Neural progenitor cell (in vitro differentiated cells): ENCODE data around the gene UBE2E1. TPM values are rescaled to one million over a fixed set of nuclear protein-coding genes. Genes with fewer than 3 reads are reported as not detected.

Experiments used
- DNase-seq: peaks from one replicate; pipeline ENCODE4 v3.0.0-alpha.2; 2016; ENCODE audit warnings: low spot score
- H2AFZ ChIP-seq: fragments of 200-600 bp; sonication (generic); replicated peaks from 2 replicates; pipeline ENCODE4 v1.6.1; 2016; ENCODE audit warnings: antibody characterized with exemption
- H3F3A ChIP-seq: fragments of 200-600 bp; sonication (generic); 2 replicates; pipeline ENCODE4 v1.6.1; 2016; ENCODE audit warnings: antibody characterized with exemption, low read depth
- H3K27ac ChIP-seq: fragments of 200-600 bp; sonication (generic); 2 replicates; pipeline ENCODE4 v1.5.1; 2016; ENCODE audit warnings: mild to moderate bottlenecking
- H3K27me3 ChIP-seq: fragments of 200-600 bp; sonication (generic); 2 replicates; pipeline ENCODE4 v1.6.1; 2016; ENCODE audit warnings: mild to moderate bottlenecking, moderate library complexity
- H3K36me3 ChIP-seq: fragments of 200-600 bp; sonication (generic); 2 replicates; pipeline ENCODE4 v1.5.1; 2016
- H3K4me1 ChIP-seq: fragments of 200-600 bp; sonication (generic); 2 replicates; pipeline ENCODE4 v1.6.1; 2016; ENCODE audit warnings: mixed run types
- H3K4me2 ChIP-seq: fragments of 200-600 bp; sonication (generic); 2 replicates; pipeline ENCODE4 v1.6.1; 2016
- H3K4me3 ChIP-seq: fragments of 200-600 bp; sonication (generic); 2 replicates; pipeline ENCODE4 v1.5.1; 2016
- H3K79me2 ChIP-seq: fragments of 200-600 bp; sonication (generic); 2 replicates; pipeline ENCODE4 v1.6.1; 2016; ENCODE audit warnings: low read depth
- H3K9ac ChIP-seq: fragments of 200-600 bp; sonication (generic); 2 replicates; pipeline ENCODE4 v1.6.1; 2016
- H3K9me3 ChIP-seq: fragments of 200-600 bp; sonication (generic); 2 replicates; pipeline ENCODE4 v1.5.1; 2016; ENCODE audit warnings: low read depth
- H4K20me1 ChIP-seq: fragments of 200-600 bp; sonication (generic); 2 replicates; pipeline ENCODE4 v1.6.1; 2016; ENCODE audit warnings: low read depth
- H3K27ac Mint-ChIP-seq: 3 replicates; pipeline ENCODE4 v1.8.0; 2021; ENCODE audit warnings: mixed read lengths
- H3K27me3 Mint-ChIP-seq: 2 replicates; pipeline ENCODE4 v1.8.0; 2022; ENCODE audit warnings: low read depth, mild to moderate bottlenecking, inconsistent platforms, moderate library complexity, mixed read lengths; ENCODE audit not compliant: insufficient read depth
- H3K36me3 Mint-ChIP-seq: 3 replicates; pipeline ENCODE4 v1.8.0; 2021; ENCODE audit warnings: mixed read lengths
- H3K4me1 Mint-ChIP-seq: 3 replicates; pipeline ENCODE4 v1.8.0; 2021; ENCODE audit warnings: mixed read lengths
- H3K4me3 Mint-ChIP-seq: 3 replicates; pipeline ENCODE4 v1.8.0; 2021; ENCODE audit warnings: mild to moderate bottlenecking, moderate library complexity, mixed read lengths
- H3K9me3 Mint-ChIP-seq: 3 replicates; pipeline ENCODE4 v1.8.0; 2020; ENCODE audit warnings: mixed read lengths
- CTCF ChIP-seq: fragments of 200-600 bp; sonication (generic); IDR thresholded peaks from 2 replicates; pipeline ENCODE4 v1.5.1; 2017; ENCODE audit warnings: antibody characterized with exemption, mild to moderate bottlenecking
- EZH2 ChIP-seq: fragments of 200-600 bp; sonication (generic); IDR thresholded peaks from 2 replicates; pipeline ENCODE4 v1.6.1; 2017; ENCODE audit warnings: antibody characterized with exemption, mild to moderate bottlenecking, moderate library complexity
- EZH2phosphoT487 ChIP-seq: fragments of 200-600 bp; sonication (generic); IDR thresholded peaks from 2 replicates; pipeline ENCODE4 v1.6.1; 2017; ENCODE audit warnings: antibody characterized with exemption
- total RNA-seq: library from RNA; depleted of rRNA; stranded (reverse); fragments of >200 nt; gene quantifications from 2 replicates; pipeline ENCODE4 v1.2.3, GENCODE V29; 2015; ENCODE audit warnings: low replicate concordance

The UBE2E1 gene
- total RNA-seq, 1 donor from 2014 or later, result 391 TPM

GRCh38 chr3:23767546-23767945 is 38.2 kb upstream of the UBE2E1 start:
- Histone ChIP-seq H3K79me2 (no peaks in the 10 kb centered on the region), H3K27me3 (no peaks in the 10 kb centered on the region), H2AFZ (no peak overlapping the region), H3K9me3 (no peaks in the 10 kb centered on the region), H3K36me3 (no peaks in the 10 kb centered on the region), H3K9ac (no peak overlapping the region), H4K20me1 (no peaks in the 10 kb centered on the region), H3K4me3 (no peak overlapping the region), H3K4me2 (no peak overlapping the region), H3K4me1 (peaks cover 12% of the 10 kb centered on the region), H3K27ac (no peak overlapping the region), H3F3A (no peaks in the 10 kb centered on the region)
- no peak for TF ChIP-seq EZH2
- TF ChIP-seq CTCF, result no peak
- no peak for TF ChIP-seq EZH2phosphoT487
- Mint-ChIP-seq H3K27ac (no peak overlapping the region), H3K4me3 (no peak overlapping the region), H3K36me3 (no peaks in the 10 kb centered on the region), H3K9me3 (no peaks in the 10 kb centered on the region), H3K4me1 (peaks cover 9% of the 10 kb centered on the region), H3K27me3 (peaks cover 2% of the 10 kb centered on the region)
- no peak for DNase-seq

GRCh38 chr3:23775254-23775909 is 30.4 kb upstream of the UBE2E1 start:
- Mint-ChIP-seq H3K27ac (no peak overlapping the region), H3K4me3 (no peak overlapping the region), H3K36me3 (no peaks in the 10 kb centered on the region), H3K4me1 (peaks cover 14% of the 10 kb centered on the region), H3K27me3 (peaks cover 2% of the 10 kb centered on the region), H3K9me3 (no peaks in the 10 kb centered on the region)
- H3K79me2 ChIP-seq, result no peaks in the 10 kb centered on the region
- H4K20me1 ChIP-seq, result no peaks in the 10 kb centered on the region
- H2AFZ ChIP-seq, result no peak overlapping the region
- no peaks in the 10 kb centered on the region for H3F3A ChIP-seq
- no peak overlapping the region for H3K4me2 ChIP-seq
- no peak overlapping the region for H3K9ac ChIP-seq
- no peaks in the 10 kb centered on the region for H3K36me3 ChIP-seq
- TF ChIP-seq CTCF (no peak), EZH2phosphoT487 (no peak), EZH2 (no peak)
- no peaks in the 10 kb centered on the region for H3K27me3 ChIP-seq
- no peak for DNase-seq
- peaks cover 6% of the 10 kb centered on the region for H3K4me1 ChIP-seq
- H3K27ac ChIP-seq, result no peak overlapping the region
- no peaks in the 10 kb centered on the region for H3K9me3 ChIP-seq
- no peak overlapping the region for H3K4me3 ChIP-seq

GRCh38 chr3:23776352-23776891 is 29.3 kb upstream of the UBE2E1 start:
- DNase-seq, result no peak
- Histone ChIP-seq H3F3A (no peaks in the 10 kb centered on the region), H3K9ac (no peak overlapping the region), H3K27me3 (no peaks in the 10 kb centered on the region), H4K20me1 (no peaks in the 10 kb centered on the region), H3K4me3 (no peak overlapping the region), H2AFZ (peak overlapping the region; percentile 85), H3K79me2 (no peaks in the 10 kb centered on the region), H3K27ac (no peak overlapping the region), H3K9me3 (no peaks in the 10 kb centered on the region), H3K36me3 (no peaks in the 10 kb centered on the region), H3K4me2 (no peak overlapping the region), H3K4me1 (peaks cover 6% of the 10 kb centered on the region)
- TF ChIP-seq EZH2, result no peak
- TF ChIP-seq CTCF, result no peak
- TF ChIP-seq EZH2phosphoT487, result no peak
- H3K4me3 Mint-ChIP-seq, result no peak overlapping the region
- H3K36me3 Mint-ChIP-seq, result no peaks in the 10 kb centered on the region
- H3K9me3 Mint-ChIP-seq, result no peaks in the 10 kb centered on the region
- H3K4me1 Mint-ChIP-seq, result peaks cover 14% of the 10 kb centered on the region
- H3K27ac Mint-ChIP-seq, result no peak overlapping the region
- peaks cover 2% of the 10 kb centered on the region for H3K27me3 Mint-ChIP-seq
